NCI-H1048 (cell line): ENCODE measurements around the gene PRKCA.

ENCODE experiments used
- DNase-seq: peaks from one replicate; lab custom pipeline; 2025; lab: John Stamatoyannopoulos, UW

The PRKCA gene

GRCh38 chr17:66547151-66547865 is 244.9 kb downstream of the PRKCA start:
- no peak for DNase-seq

- no peak for DNase-seq
Observed at GRCh38 chr17:66548158-66548557, 245.7 kb downstream of the PRKCA start.

GRCh38 chr17:66548659-66549310 is 246.4 kb downstream of the PRKCA start:
- DNase-seq: no peak

GRCh38 chr17:66549311-66549704 is 246.9 kb downstream of the PRKCA start:
- no peak for DNase-seq

- no peak for DNase-seq
Observed at GRCh38 chr17:66549731-66550207, 247.4 kb downstream of the PRKCA start.

GRCh38 chr17:66551839-66552238 is 249.4 kb downstream of the PRKCA start:
- DNase-seq: no peak

- no peak for DNase-seq
Observed at GRCh38 chr17:66552371-66552770, 250.0 kb downstream of the PRKCA start.

- no peak for DNase-seq
Observed at GRCh38 chr17:66555605-66556004, 253.2 kb downstream of the PRKCA start.

- no peak for DNase-seq
Observed at GRCh38 chr17:66557200-66557599, 254.8 kb downstream of the PRKCA start.

GRCh38 chr17:66557886-66558285 is 255.5 kb downstream of the PRKCA start:
- DNase-seq: no peak

GRCh38 chr17:66560691-66561090 is 258.3 kb downstream of the PRKCA start:
- no peak for DNase-seq

- DNase-seq: no peak
Observed at GRCh38 chr17:66562119-66562518, 259.7 kb downstream of the PRKCA start.

- DNase-seq: no peak
Observed at GRCh38 chr17:66564992-66565465, 262.6 kb downstream of the PRKCA start.

GRCh38 chr17:66567234-66568170 is 265.1 kb downstream of the PRKCA start:
- DNase-seq: no peak

GRCh38 chr17:66569572-66569971 is 267.2 kb downstream of the PRKCA start:
- no peak for DNase-seq

- DNase-seq: no peak
Observed at GRCh38 chr17:66570447-66571195, 268.2 kb downstream of the PRKCA start.

- no peak for DNase-seq
Observed at GRCh38 chr17:66571745-66572144, 269.3 kb downstream of the PRKCA start.

GRCh38 chr17:66573078-66573477 is 270.7 kb downstream of the PRKCA start:
- DNase-seq: no peak

- no peak for DNase-seq
Observed at GRCh38 chr17:66574123-66574522, 271.7 kb downstream of the PRKCA start.

GRCh38 chr17:66576473-66576872 is 274.1 kb downstream of the PRKCA start:
- DNase-seq: no peak

- DNase-seq: no peak
Observed at GRCh38 chr17:66577041-66577440, 274.6 kb downstream of the PRKCA start.
